WI38 (cell line): ENCODE measurements around the gene CENPB.

Experiments
- H3K4me3 ChIP-seq: 2 replicates; pipeline ENCODE4 v1.5.1; 2011; ENCODE audit warnings: low read depth, mild to moderate bottlenecking, control low read depth, low read length
- TF ChIP-seq, protein P1 (sequence below): IDR thresholded peaks from 2 replicates; pipeline ENCODE4 v1.5.1; 2012; ENCODE audit warnings: low read depth, mild to moderate bottlenecking, control low read depth, low read length

The CENPB gene

GRCh38 chr20:3768342-3769130 is 18.0 kb downstream of the CENPB start:
- peak overlapping the region; percentile 70 for H3K4me3 ChIP-seq
- TF ChIP-seq, protein P1, sequence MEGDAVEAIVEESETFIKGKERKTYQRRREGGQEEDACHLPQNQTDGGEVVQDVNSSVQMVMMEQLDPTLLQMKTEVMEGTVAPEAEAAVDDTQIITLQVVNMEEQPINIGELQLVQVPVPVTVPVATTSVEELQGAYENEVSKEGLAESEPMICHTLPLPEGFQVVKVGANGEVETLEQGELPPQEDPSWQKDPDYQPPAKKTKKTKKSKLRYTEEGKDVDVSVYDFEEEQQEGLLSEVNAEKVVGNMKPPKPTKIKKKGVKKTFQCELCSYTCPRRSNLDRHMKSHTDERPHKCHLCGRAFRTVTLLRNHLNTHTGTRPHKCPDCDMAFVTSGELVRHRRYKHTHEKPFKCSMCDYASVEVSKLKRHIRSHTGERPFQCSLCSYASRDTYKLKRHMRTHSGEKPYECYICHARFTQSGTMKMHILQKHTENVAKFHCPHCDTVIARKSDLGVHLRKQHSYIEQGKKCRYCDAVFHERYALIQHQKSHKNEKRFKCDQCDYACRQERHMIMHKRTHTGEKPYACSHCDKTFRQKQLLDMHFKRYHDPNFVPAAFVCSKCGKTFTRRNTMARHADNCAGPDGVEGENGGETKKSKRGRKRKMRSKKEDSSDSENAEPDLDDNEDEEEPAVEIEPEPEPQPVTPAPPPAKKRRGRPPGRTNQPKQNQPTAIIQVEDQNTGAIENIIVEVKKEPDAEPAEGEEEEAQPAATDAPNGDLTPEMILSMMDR: peak; percentile 13; the same call in 1 of the 2 replicates

GRCh38 chr20:3767427-3768341 is 18.9 kb downstream of the CENPB start, which contains the start of gene ADISSP:
ADISSP (minus strand) TSS chr20:3767753; CDS start chr20:3760100, 7,653 bp downstream.
- H3K4me3 ChIP-seq: peak within 1 kb of the TSS; percentile 70
- TF ChIP-seq, protein P1: no peak

DNA sequence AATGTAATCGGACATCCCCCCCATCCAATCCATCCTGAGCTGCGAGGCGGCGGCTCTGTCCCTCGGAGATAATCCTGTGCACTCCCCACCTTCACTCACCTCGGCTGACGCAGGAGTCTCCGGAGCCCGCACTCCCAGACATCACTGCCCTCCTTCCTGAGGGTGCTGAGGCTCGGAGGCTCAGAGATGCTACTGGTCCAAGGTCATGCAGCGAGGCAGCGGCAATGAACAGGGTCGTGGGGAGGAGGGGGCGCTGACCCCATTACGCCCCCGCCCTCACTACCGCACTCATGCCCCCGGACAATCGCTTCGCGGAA is 19.5 kb downstream of the CENPB start:
- peak overlapping the region; percentile 70 for H3K4me3 ChIP-seq
- TF ChIP-seq, protein P1: no peak

DNA sequence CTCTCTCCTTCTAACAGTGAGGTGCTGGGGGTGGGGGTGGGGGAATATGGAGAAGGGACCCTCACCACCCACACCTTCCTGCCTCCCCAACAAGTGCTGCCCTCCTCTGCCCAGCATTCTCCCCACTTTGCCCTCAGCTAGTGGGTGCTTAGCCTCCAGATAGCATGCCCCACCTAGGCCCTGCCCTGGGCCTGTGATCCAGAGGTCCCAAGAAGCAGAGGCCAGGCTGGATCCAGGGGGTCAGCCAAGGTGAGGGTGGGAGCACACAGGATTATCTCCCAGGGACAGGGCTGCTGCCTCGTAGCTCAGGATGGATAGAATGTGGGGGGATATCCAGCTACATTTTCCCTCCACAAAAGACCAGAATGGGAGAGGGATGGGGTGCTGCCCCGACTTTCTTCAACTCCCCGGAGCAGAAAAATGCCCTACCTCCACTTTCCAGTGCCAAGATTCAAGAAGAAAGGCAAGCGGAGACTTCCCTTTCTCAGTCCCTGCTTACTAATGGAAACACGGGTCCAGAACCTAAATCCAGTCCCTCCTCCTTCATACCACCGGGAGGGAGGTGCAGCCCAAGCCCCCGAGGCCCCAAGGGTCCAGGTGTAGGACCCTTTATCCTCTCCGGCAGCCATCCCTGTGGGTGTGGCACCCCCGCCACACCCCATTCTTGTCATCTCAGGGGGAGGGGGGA is 20.0 kb downstream of the CENPB start:
- TF ChIP-seq, protein P1: no peak
- peak overlapping the region; percentile 70 for H3K4me3 ChIP-seq

GRCh38 chr20:3765171-3765882 is 21.2 kb downstream of the CENPB start:
- TF ChIP-seq, protein P1: no peak
- H3K4me3 ChIP-seq: no peak overlapping the region

DNA sequence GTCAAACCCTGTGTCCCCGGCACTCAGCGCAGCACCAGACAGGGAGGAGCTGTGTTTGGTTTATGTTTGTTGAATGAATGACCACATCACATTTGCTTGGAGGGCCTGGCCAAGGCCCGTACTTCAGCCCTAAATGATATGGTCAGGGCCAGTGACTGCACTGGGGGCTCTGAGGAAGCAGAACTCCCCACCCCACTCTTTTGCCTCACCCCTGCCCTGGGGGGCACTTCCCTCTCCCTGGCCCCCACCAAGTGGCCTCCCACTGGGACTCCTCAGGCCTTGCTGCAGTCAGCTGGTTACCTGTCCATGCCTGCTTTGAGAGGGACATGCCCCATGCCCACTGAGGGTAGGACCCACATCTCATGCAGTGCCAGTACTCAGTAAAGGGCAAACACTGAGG is 21.9 kb downstream of the CENPB start:
- no peak overlapping the region for H3K4me3 ChIP-seq
- TF ChIP-seq, protein P1: no peak
